Heart left ventricle (tissue), 16 donors: Measurements from ENCODE around the gene GLIPR1L2. TPM values are rescaled to one million over a fixed set of nuclear protein-coding genes. Genes with fewer than 3 reads are reported as not detected.
A peak's percentile ranks its signal among the peaks of the same experiment; 100 is the strongest.

Source experiments
- ATAC-seq, 4 donors: fragments of 200-7000 bp; cut with Tn5 transposase; one replicate each; pipeline ENCODE4 v1.9.1; 2020 to 2022; ENCODE audit warnings: moderate library complexity in 4 of 4, mild to moderate bottlenecking in 3 of 4, moderate number of reproducible peaks in 1 of 4
- DNase-seq, 5 donors: peaks; one replicate each; pipeline ENCODE4 v3.0.0-alpha.2; 2020
- H3K27ac ChIP-seq, 12 donors: fragments of 200-600 bp; sonication (generic) in 4 of 12; one replicate each; pipeline versions ENCODE4 v1.5.0 to v1.8.0; 2016 to 2022; ENCODE audit warnings: mild to moderate bottlenecking in 2 of 12
- H3K27me3 ChIP-seq, 9 donors: fragments of 200-600 bp; sonication (generic) in 2 of 9; one replicate each; pipeline versions ENCODE4 v1.5.1 to v1.8.0; 2016 to 2022; ENCODE audit warnings: mild to moderate bottlenecking in 3 of 9
- H3K36me3 ChIP-seq, 9 donors: fragments of 200-600 bp; sonication (generic) in 2 of 9; one replicate each; pipeline versions ENCODE4 v1.5.0 to v1.8.0; 2018 to 2022; ENCODE audit warnings: mild to moderate bottlenecking in 2 of 9
- H3K4me1 ChIP-seq, 12 donors: fragments of 200-600 bp; sonication (generic) in 4 of 12; one replicate each; pipeline versions ENCODE4 v1.5.0 to v1.8.0; 2016 to 2022; ENCODE audit warnings: mild to moderate bottlenecking in 3 of 12
- H3K4me3 ChIP-seq, 12 donors: fragments of 200-600 bp; sonication (generic) in 4 of 12; one replicate each; pipeline versions ENCODE4 v1.5.0 to v1.8.0; 2017 to 2022; ENCODE audit warnings: mild to moderate bottlenecking in 9 of 12, moderate library complexity in 4 of 12
- H3K9me3 ChIP-seq, 12 donors: fragments of 200-600 bp; sonication (generic) in 4 of 12; one replicate each; pipeline versions ENCODE4 v1.5.0 to v1.8.0; 2016 to 2022; ENCODE audit warnings: mild to moderate bottlenecking in 1 of 12
- POLR2A ChIP-seq, 2 donors: fragments of 450-650 bp; IDR thresholded peaks; one replicate each; pipeline ENCODE4 v1.6.1; 2017; ENCODE audit warnings: antibody characterized with exemption in 2 of 2, mild to moderate bottlenecking in 2 of 2, moderate library complexity in 2 of 2
- WGBS, 4 donors: extraction: QIAGEN DNeasy Blood & Tissue Kit in 2 of 4; methylation state at CpG; one replicate each; pipeline versions ENCODE4 v1.1.5 to v1.1.7; 2013 to 2018; 5-methylcytosine and 5-hydroxymethylcytosine counted together
- intact Hi-C, 10 donors: fragments of 100-400 bp; cut with DNase I; formaldehyde crosslinking; loops; one replicate each; pipeline versions ENCODE4 v1.11.1 to v1.14.2; 2022
- polyA plus RNA-seq, 2 donors: library from polyadenylated mRNA; stranded (reverse); fragments of 200-250 nt; gene quantifications; one replicate each; pipeline ENCODE4 v1.2.3, GENCODE V29; 2013
- total RNA-seq, 9 donors: library from RNA; depleted of rRNA in 2 of 9; stranded (reverse); fragments of >200 nt in 2 of 9; fragmentation: NEBNext Ultra II Directional in 3 of 9; extraction: Animal tissue kit (Norgen Biotek cat#: 25700) in 3 of 9; gene quantifications; one replicate each; pipeline versions ENCODE4 v1.1.0 to v1.2.4, GENCODE V29; 2016 to 2023
- TF ChIP-seq, protein P1 (sequence below), 12 donors: fragments of 200-600 bp; sonication (generic) in 4 of 12; IDR thresholded peaks; one replicate each; pipeline versions ENCODE4 v1.5.0 to v1.8.0; 2018 to 2022; ENCODE audit warnings: antibody characterized with exemption in 12 of 12, mild to moderate bottlenecking in 5 of 12
- donor health status: ischemic (EF 13 %, LVEDD 7.1; RV severe dilation, severe dysfunction).
- donor health status: healthy with polysubstance abuse.
- donor health status: DM: no; HTN: yes; CAD: no.
- donor health status: DM: no; HTN: no; CAD: no.
- donor health status: ischemic (EF 25% LVEDD 6.9; RV normal size, moderate dysfunction).
- donor health status: ischemic (EF 25% LVEDD 5.7; RV mildly dilated, moderate dysfunction).
- donor health status: healthy.
- donor health status: DM: yes; HTN: yes; CAD: no.
- donor health status: ischemic (EF 35%, LVEDD 5.7; RV mildly dilated, moderate dysfunction).
- donor health status: nonischemic (EF 11% LVEDD 7.7; RV severe dilation, severe dysfunction).
- donor health status: DM: yes; HTN: yes; CAD: no.
- donor health status: PGD.
- donor health status: ischemic (EF 29% LVEDD 5.4; RV normal size, mild dysfunction).
- donor health status: nonischemic (EF 23%, LVEDD 6.1; RV moderate dilation, normal function).

Gene GLIPR1L2
- total and polyA plus RNA-seq, 11 donors, result 0.71 to 4.4 (median 1.5) TPM

DNA sequence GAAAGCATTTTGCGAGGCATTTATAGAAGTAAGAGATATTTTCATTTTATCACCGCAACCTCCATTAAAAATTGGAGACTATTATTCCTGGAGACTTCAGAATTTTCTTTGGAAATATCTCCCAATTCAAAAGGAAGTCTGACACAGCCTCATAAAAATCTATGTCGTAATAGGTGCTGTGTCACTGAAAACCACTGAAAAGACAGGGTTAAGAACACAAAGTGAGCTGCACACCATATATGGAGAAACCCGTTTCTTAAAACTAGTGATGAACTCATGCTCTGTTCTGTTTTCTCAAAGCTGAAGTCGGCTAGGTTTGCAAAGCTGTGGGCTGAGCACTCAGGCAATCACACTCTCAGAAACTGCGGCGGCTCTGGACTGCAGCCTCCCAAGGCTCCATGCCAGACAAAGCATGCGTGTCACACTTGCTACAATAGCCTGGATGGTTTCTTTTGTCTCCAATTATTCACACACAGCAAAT, 89.6 kb downstream of the GLIPR1L2 start, which contains the start of gene GLIPR1:
Gene GLIPR1, plus strand, starts transcription at position 287 of the 481 bp plus-strand sequence. Its CDS starts 126 bp downstream, at position 413.
- Histone ChIP-seq H3K4me1 (peaks cover 0 to 69% (median 0%) of the 10 kb centered on the region in 12 donors), H3K27ac (peak within 1 kb of the TSS in 11 of 12 donors; percentile 2 to 98 (median 45)), H3K4me3 (peak within 1 kb of the TSS; percentile 9 to 68 (median 45)), H3K36me3 (no peaks in the 10 kb centered on the region), H3K27me3 (no peaks in the 10 kb centered on the region), H3K9me3 (no peaks in the 10 kb centered on the region)
- DNase-seq (peak; percentile 48 to 81 (median 71)), ATAC-seq (peak; percentile 58 to 95 (median 91))
- 29 to 41% (median 34%) methylated on average over 8 of the region's 8 CpGs for WGBS, 4 donors
- TF ChIP-seq, protein P1, sequence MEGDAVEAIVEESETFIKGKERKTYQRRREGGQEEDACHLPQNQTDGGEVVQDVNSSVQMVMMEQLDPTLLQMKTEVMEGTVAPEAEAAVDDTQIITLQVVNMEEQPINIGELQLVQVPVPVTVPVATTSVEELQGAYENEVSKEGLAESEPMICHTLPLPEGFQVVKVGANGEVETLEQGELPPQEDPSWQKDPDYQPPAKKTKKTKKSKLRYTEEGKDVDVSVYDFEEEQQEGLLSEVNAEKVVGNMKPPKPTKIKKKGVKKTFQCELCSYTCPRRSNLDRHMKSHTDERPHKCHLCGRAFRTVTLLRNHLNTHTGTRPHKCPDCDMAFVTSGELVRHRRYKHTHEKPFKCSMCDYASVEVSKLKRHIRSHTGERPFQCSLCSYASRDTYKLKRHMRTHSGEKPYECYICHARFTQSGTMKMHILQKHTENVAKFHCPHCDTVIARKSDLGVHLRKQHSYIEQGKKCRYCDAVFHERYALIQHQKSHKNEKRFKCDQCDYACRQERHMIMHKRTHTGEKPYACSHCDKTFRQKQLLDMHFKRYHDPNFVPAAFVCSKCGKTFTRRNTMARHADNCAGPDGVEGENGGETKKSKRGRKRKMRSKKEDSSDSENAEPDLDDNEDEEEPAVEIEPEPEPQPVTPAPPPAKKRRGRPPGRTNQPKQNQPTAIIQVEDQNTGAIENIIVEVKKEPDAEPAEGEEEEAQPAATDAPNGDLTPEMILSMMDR (IDR thresholded peaks at IDR 0.05), result no peak
- intact Hi-C loops, result loop anchor here in 6 of 10 donors (5.0 to 10.0 kb wide), 4 partner anchors 86 to 786 kb away; partner anchors contain the start of genes GLIPR1L2 (in 4 of the 6), CAPS2 (in 2 of the 6) and GLIPR1L1 (in 2 of the 6)

DNA sequence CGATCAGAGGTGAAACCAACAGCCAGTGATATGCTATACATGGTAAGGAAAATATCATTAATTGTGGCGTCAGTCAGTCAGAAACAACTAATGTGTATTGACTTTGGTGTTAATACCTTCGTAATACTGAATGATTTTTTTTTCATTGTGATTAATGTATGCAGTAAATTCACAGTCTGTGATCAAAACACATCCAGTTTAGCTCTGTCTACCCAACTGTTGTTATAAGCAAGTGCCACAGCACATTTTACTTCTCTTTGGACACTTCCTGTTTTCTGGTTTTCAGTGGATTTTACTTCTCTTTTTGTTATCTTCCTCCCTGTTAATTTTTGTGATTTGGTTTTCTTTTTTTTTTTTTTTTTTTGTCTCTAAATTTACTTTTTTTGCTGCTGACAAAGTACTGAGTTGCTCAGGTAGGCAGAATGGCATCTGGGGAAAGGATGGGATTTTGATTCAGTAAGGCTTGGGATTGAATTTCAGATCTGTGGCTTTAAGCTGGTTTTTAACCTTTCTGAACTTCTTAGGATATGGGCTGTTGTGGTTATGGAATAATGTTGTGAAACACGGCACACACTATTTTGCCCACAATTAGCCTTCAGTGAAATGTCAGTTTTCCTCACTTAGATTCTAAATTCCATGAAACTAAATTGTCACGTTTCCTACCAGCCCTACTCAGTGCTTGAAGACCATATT, 90.3 kb downstream of the GLIPR1L2 start:
- WGBS, 4 donors, result 58 to 67% (median 59%) methylated on average over 5 of the region's 5 CpGs
- Histone ChIP-seq H3K27me3 (no peaks in the 10 kb centered on the region), H3K4me1 (peaks cover 0 to 74% (median 0%) of the 10 kb centered on the region in 12 donors), H3K4me3 (peak overlapping the region; percentile 9 to 68 (median 45)), H3K36me3 (peaks cover 0 to 3% (median 0%) of the 10 kb centered on the region in 9 donors), H3K27ac (peak overlapping the region in 11 of 12 donors; percentile 2 to 98 (median 45)), H3K9me3 (no peaks in the 10 kb centered on the region)
- ATAC-seq (no peak), DNase-seq (no peak)
- intact Hi-C loops, result loop anchor here in 6 of 10 donors (5.0 to 10.0 kb wide), 4 partner anchors 86 to 786 kb away; partner anchors contain the start of genes GLIPR1L2 (in 4 of the 6), CAPS2 (in 2 of the 6) and GLIPR1L1 (in 2 of the 6)
- TF ChIP-seq POLR2A (IDR thresholded peaks at IDR 0.05), result no peak
- TF ChIP-seq, protein P1 (IDR thresholded peaks at IDR 0.05), result no peak

DNA sequence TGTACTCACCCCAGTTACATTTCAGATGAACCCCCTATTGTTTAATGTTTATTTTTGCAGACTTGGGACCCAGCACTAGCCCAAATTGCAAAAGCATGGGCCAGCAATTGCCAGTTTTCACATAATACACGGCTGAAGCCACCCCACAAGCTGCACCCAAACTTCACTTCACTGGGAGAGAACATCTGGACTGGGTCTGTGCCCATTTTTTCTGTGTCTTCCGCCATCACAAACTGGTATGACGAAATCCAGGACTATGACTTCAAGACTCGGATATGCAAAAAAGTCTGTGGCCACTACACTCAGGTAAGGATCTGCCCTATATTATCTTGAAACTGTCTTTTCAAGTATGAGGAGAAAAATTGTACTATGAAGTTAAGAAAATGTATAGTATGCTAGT, 90.9 kb downstream of the GLIPR1L2 start:
- no peak for TF ChIP-seq POLR2A (IDR thresholded peaks at IDR 0.05)
- TF ChIP-seq, protein P1 (IDR thresholded peaks at IDR 0.05), result no peak
- Histone ChIP-seq H3K27ac (peak overlapping the region in 5 of 12 donors; percentile 15 to 98 (median 45)), H3K4me1 (peaks cover 0 to 80% (median 0%) of the 10 kb centered on the region in 12 donors), H3K4me3 (peak overlapping the region in 10 of 12 donors; percentile 5 to 68 (median 50)), H3K9me3 (no peaks in the 10 kb centered on the region), H3K27me3 (no peaks in the 10 kb centered on the region), H3K36me3 (peaks cover 0 to 7% (median 0%) of the 10 kb centered on the region in 9 donors)
- DNase-seq (no peak), ATAC-seq (no peak)
- 74 to 85% (median 79%) methylated on average over 4 of the region's 4 CpGs for WGBS, 4 donors
- intact Hi-C loops, result loop anchor here in 6 of 10 donors (5.0 to 10.0 kb wide), 4 partner anchors 87 to 787 kb away; partner anchors contain the start of genes GLIPR1L2 (in 4 of the 6), CAPS2 (in 2 of the 6) and GLIPR1L1 (in 2 of the 6)

Other genes with a start within 250 kb of the GLIPR1L2 start
- gene KCNC2, start 181.2 kb upstream of the GLIPR1L2 start, total RNA-seq, result not detected
- gene KCNC2, start 181.2 kb upstream of the GLIPR1L2 start, polyA plus RNA-seq, result not detected
- gene CAPS2, start 60.8 kb upstream of the GLIPR1L2 start, total RNA-seq, result 10 to 100 TPM in 8 of 9 donors, 1 to 10 TPM in 1; 7.8 to 21.6 (median 12.0) TPM
- gene CAPS2, start 60.8 kb upstream of the GLIPR1L2 start, polyA plus RNA-seq, result 1 to 10 TPM; 2.4 to 7.2 TPM
- gene GLIPR1L1, start 56.4 kb upstream of the GLIPR1L2 start, total RNA-seq, result not detected
- gene GLIPR1L1, start 56.4 kb upstream of the GLIPR1L2 start, polyA plus RNA-seq, result not detected
- 10 to 100 TPM in 3 of 9 donors, 1 to 10 TPM in 6; 3.2 to 58.6 (median 7.4) TPM for gene GLIPR1, start 89.7 kb downstream of the GLIPR1L2 start, total RNA-seq
- gene GLIPR1, start 89.7 kb downstream of the GLIPR1L2 start, polyA plus RNA-seq, result 1 to 10 TPM; 1.2 to 2.7 TPM
- gene KRR1, start 120.5 kb downstream of the GLIPR1L2 start, total RNA-seq, result 10 to 100 TPM; 16.4 to 42.6 (median 31.1) TPM
- 10 to 100 TPM in 1 of 2 donors, 1 to 10 TPM in 1; 9.3 to 20.9 TPM for gene KRR1, start 120.5 kb downstream of the GLIPR1L2 start, polyA plus RNA-seq